22Rv1 (cell line): ENCODE results near the gene GABRG3.

Experiments
- CTCF ChIP-seq: fragments of 450-650 bp; IDR thresholded peaks from 2 replicates; pipeline ENCODE4 v1.5.1; 2017; ENCODE audit warnings: mild to moderate bottlenecking
- ZFX ChIP-seq: fragments of 450-650 bp; IDR thresholded peaks from 2 replicates; pipeline ENCODE4 v1.6.1; 2017; ENCODE audit warnings: antibody characterized with exemption, borderline replicate concordance

DNA sequence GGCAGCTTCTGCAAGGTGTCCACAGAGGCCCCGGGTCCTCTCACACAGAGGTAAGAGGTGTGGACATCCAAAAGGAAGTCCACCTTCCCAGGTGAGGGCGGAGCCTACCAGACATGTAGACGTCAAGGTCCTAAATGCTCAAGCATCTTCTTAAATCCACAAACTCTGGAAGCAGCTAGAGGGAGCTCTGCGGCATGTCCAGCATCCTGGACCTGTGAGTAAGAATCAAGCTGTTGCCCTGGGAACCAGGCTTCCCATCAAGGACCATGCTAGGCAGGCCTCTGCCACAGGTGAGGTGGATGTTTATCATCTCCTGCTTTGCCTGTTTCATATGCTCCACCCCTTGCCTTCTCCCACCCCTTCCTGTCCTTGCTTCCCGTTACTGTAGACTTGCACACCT is 368.2 kb downstream of the GABRG3 start:
- TF ChIP-seq CTCF, result no peak
- no peak for TF ChIP-seq ZFX
